SK-N-SH treated with all-trans-retinoic acid at 6 μM for 48 hours (cell line): Measurements from ENCODE around the gene EFNB2.

Experiments used
- ATAC-seq: fragments of 200-7000 bp; cut with Tn5 transposase; 3 replicates; pipeline ENCODE4 v1.9.1; 2020; ENCODE audit warnings: mild to moderate bottlenecking, moderate library complexity
- ARNTL ChIP-seq: fragments of 450-650 bp; formaldehyde crosslinking; IDR thresholded peaks from 2 replicates; pipeline ENCODE4 v1.5.0; 2020; ENCODE audit warnings: low read depth, mild to moderate bottlenecking, moderate library complexity, borderline replicate concordance
- BACH2 ChIP-seq: fragments of 250-450 bp; sonication (Bioruptor Pico); IDR thresholded peaks from 2 replicates; pipeline ENCODE4 v1.9.0; 2021; ENCODE audit warnings: mild to moderate bottlenecking, borderline replicate concordance
- CSDC2 ChIP-seq: fragments of 250-450 bp; sonication (Bioruptor Pico); IDR thresholded peaks from 2 replicates; pipeline ENCODE4 v1.5.0; 2020; ENCODE audit warnings: mild to moderate bottlenecking, moderate library complexity
- CSRNP3 ChIP-seq: fragments of 250-450 bp; sonication (Bioruptor Pico); IDR thresholded peaks from 2 replicates; pipeline ENCODE4 v1.5.1; 2021; ENCODE audit warnings: mild to moderate bottlenecking, moderate library complexity
- ESRRG ChIP-seq: fragments of 250-450 bp; sonication (Bioruptor Pico); IDR thresholded peaks from 2 replicates; pipeline ENCODE4 v1.6.1; 2021; ENCODE audit warnings: mild to moderate bottlenecking
- GLIS3 ChIP-seq: fragments of 250-450 bp; sonication (Bioruptor Pico); IDR thresholded peaks from 2 replicates; pipeline ENCODE4 v1.5.0; 2020; ENCODE audit warnings: mild to moderate bottlenecking, moderate library complexity
- ISL1 ChIP-seq: fragments of 250-450 bp; sonication (Bioruptor Pico); IDR thresholded peaks from 2 replicates; pipeline ENCODE4 v2.1.2; 2022; ENCODE audit warnings: mild to moderate bottlenecking, moderate library complexity
- OSR1 ChIP-seq: fragments of 250-450 bp; sonication (Bioruptor Pico); IDR thresholded peaks from 2 replicates; pipeline ENCODE4 v1.8.0; 2022; ENCODE audit warnings: moderate library complexity, mild to moderate bottlenecking, inconsistent platforms
- PATZ1 ChIP-seq: fragments of 250-450 bp; sonication (Bioruptor Pico); IDR thresholded peaks from 2 replicates; pipeline ENCODE4 v1.8.0; 2020; ENCODE audit warnings: mild to moderate bottlenecking, moderate library complexity, borderline replicate concordance
- PPARA ChIP-seq: fragments of 250-450 bp; sonication (Bioruptor Pico); IDR thresholded peaks from 2 replicates; pipeline ENCODE4 v1.5.0; 2020; ENCODE audit warnings: mild to moderate bottlenecking, borderline replicate concordance
- RARB ChIP-seq: fragments of 250-450 bp; sonication (Bioruptor Pico); IDR thresholded peaks from 2 replicates; pipeline ENCODE4 v1.8.0; 2021; ENCODE audit warnings: mild to moderate bottlenecking, moderate library complexity
- SNAI2 ChIP-seq: fragments of 250-450 bp; sonication (Bioruptor Pico); IDR thresholded peaks from 2 replicates; pipeline ENCODE4 v1.5.0; 2020; ENCODE audit warnings: mild to moderate bottlenecking, moderate library complexity
- TOX ChIP-seq: fragments of 250-450 bp; sonication (Bioruptor Pico); IDR thresholded peaks from 2 replicates; pipeline ENCODE4 v1.8.0; 2021; ENCODE audit warnings: mild to moderate bottlenecking, moderate library complexity, borderline replicate concordance
- TSHZ2 ChIP-seq: fragments of 250-450 bp; sonication (Bioruptor Pico); IDR thresholded peaks from 2 replicates; pipeline ENCODE4 v1.5.0; 2020; ENCODE audit warnings: mild to moderate bottlenecking, moderate library complexity
- ZC3H10 ChIP-seq: fragments of 250-450 bp; sonication (Bioruptor Pico); IDR thresholded peaks from 2 replicates; pipeline ENCODE4 v1.5.1; 2021; ENCODE audit warnings: mild to moderate bottlenecking, moderate library complexity
- ZFP3 ChIP-seq: fragments of 250-450 bp; sonication (Bioruptor Pico); IDR thresholded peaks from 2 replicates; pipeline ENCODE4 v1.5.0; 2020; ENCODE audit warnings: mild to moderate bottlenecking, moderate library complexity
- ZFP30 ChIP-seq: fragments of 450-650 bp; formaldehyde crosslinking; IDR thresholded peaks from 2 replicates; pipeline ENCODE4 v1.5.0; 2022; ENCODE audit warnings: mild to moderate bottlenecking, moderate library complexity
- ZNF565 ChIP-seq: fragments of 450-650 bp; formaldehyde crosslinking; conservative IDR thresholded peaks from 2 replicates; pipeline ENCODE4 v1.5.0; 2020; ENCODE audit warnings: low read depth, mild to moderate bottlenecking, moderate library complexity
- ZNF70 ChIP-seq: fragments of 450-650 bp; formaldehyde crosslinking; IDR thresholded peaks from 2 replicates; pipeline ENCODE4 v1.5.0; 2020; ENCODE audit warnings: mild to moderate bottlenecking, moderate library complexity
- ZNF8 ChIP-seq: fragments of 450-650 bp; formaldehyde crosslinking; IDR thresholded peaks from 2 replicates; pipeline ENCODE4 v1.5.0; 2020; ENCODE audit warnings: mild to moderate bottlenecking, moderate library complexity
- TF ChIP-seq, protein P1 (sequence below): fragments of 250-450 bp; sonication (Bioruptor Pico); IDR thresholded peaks from 2 replicates; pipeline ENCODE4 v1.5.1; 2020; ENCODE audit warnings: low read depth, mild to moderate bottlenecking, moderate library complexity
- TF ChIP-seq, protein P2 (sequence below): fragments of 250-450 bp; sonication (Bioruptor Pico); IDR thresholded peaks from 2 replicates; pipeline ENCODE4 v1.8.0; 2021; ENCODE audit warnings: low read depth, mild to moderate bottlenecking, moderate library complexity, borderline replicate concordance

Gene EFNB2

DNA sequence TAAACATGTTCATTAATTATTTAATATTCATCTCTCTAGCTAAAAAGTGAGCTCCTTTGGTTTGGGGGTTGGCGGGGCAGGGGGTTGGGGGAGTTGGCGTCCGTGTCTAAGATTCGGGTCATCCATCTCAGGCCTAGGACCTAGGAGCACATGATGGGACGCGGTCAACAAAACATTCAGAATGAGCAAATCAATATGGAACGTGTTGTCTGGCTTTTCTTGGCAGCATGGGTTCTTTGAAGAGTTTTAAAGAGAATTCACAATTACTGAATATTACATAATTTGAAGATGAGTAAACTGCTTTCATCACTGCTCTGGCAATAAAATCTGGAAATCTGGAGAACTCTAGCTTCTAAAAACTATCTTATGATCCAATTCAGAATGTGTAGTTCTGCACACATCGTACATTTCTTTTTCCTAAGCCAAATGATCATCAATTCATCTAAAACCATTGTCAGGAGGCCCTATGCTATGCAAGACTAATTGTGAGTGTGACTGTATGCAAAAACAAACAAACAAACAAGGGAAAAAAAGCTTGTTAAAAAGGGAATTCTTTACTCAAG, 37.9 kb upstream of the EFNB2 start:
- no peak for ATAC-seq
- no peak for TF ChIP-seq ISL1 (CRISPR knock-in tag)
- no peak for TF ChIP-seq CSDC2 (CRISPR knock-in tag)
- TF ChIP-seq, protein P1, sequence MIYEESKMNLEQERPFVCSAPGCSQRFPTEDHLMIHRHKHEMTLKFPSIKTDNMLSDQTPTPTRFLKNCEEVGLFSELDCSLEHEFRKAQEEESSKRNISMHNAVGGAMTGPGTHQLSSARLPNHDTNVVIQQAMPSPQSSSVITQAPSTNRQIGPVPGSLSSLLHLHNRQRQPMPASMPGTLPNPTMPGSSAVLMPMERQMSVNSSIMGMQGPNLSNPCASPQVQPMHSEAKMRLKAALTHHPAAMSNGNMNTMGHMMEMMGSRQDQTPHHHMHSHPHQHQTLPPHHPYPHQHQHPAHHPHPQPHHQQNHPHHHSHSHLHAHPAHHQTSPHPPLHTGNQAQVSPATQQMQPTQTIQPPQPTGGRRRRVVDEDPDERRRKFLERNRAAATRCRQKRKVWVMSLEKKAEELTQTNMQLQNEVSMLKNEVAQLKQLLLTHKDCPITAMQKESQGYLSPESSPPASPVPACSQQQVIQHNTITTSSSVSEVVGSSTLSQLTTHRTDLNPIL: no peak
- TF ChIP-seq ARNTL (CRISPR knock-in tag): no peak
- no peak for TF ChIP-seq BACH2 (CRISPR knock-in tag)
- TF ChIP-seq PATZ1 (CRISPR knock-in tag): no peak
- no peak for TF ChIP-seq ZFP3 (CRISPR knock-in tag)
- no peak for TF ChIP-seq ZNF8
- TF ChIP-seq CSRNP3 (CRISPR knock-in tag): no peak
- TF ChIP-seq SNAI2 (CRISPR knock-in tag): no peak
- TF ChIP-seq, protein P2, sequence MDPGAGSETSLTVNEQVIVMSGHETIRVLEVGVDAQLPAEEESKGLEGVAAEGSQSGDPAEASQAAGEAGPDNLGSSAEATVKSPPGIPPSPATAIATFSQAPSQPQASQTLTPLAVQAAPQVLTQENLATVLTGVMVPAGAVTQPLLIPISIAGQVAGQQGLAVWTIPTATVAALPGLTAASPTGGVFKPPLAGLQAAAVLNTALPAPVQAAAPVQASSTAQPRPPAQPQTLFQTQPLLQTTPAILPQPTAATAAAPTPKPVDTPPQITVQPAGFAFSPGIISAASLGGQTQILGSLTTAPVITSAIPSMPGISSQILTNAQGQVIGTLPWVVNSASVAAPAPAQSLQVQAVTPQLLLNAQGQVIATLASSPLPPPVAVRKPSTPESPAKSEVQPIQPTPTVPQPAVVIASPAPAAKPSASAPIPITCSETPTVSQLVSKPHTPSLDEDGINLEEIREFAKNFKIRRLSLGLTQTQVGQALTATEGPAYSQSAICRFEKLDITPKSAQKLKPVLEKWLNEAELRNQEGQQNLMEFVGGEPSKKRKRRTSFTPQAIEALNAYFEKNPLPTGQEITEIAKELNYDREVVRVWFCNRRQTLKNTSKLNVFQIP: no peak
- TF ChIP-seq TOX (CRISPR knock-in tag): no peak
- TF ChIP-seq PPARA (CRISPR knock-in tag): no peak
- no peak for TF ChIP-seq ZNF565 (CRISPR knock-in tag)
- no peak for TF ChIP-seq ZFP30 (CRISPR knock-in tag)
- TF ChIP-seq ZC3H10 (CRISPR knock-in tag): no peak
- no peak for TF ChIP-seq ZNF70 (CRISPR knock-in tag)
- TF ChIP-seq GLIS3 (CRISPR knock-in tag): no peak

DNA sequence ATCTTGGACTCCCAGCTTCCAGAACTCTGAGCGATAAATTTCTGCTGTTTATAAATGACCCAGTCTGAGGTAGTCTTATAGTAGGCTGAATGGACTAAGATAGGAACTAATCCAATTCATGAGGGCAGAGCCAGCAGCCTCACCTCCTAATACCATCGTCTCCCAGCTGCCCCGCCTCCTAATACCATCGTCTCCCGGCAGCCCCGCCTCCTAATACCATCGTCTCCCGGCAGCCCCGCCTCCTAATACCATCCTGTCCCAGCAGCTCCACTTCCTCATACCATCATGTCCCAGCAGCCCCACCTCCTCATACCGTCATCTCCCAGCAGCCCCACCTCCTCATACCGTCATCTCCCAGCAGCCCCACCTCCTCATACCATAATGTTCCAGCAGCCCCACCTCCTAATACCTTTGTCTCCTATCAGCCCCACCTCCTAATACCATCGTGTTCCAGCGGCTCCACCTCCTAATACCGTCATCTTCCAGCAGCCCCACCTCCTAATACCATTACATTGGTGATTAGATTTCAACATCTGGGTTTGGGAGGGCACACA, 34.9 kb upstream of the EFNB2 start:
- TF ChIP-seq CSDC2 (CRISPR knock-in tag) (no peak), ESRRG (CRISPR knock-in tag) (no peak), ZFP3 (CRISPR knock-in tag) (no peak)
- ATAC-seq: no peak

GRCh38 chr13:106569233-106570095, 34.0 kb upstream of the EFNB2 start:
- ATAC-seq: no peak
- no peak for TF ChIP-seq TSHZ2 (CRISPR knock-in tag)
- no peak for TF ChIP-seq GLIS3 (CRISPR knock-in tag)
- no peak for TF ChIP-seq ISL1 (CRISPR knock-in tag)
- no peak for TF ChIP-seq ZNF70 (CRISPR knock-in tag)
- TF ChIP-seq CSRNP3 (CRISPR knock-in tag): no peak
- TF ChIP-seq PATZ1 (CRISPR knock-in tag): no peak
- TF ChIP-seq, protein P2: no peak
- TF ChIP-seq BACH2 (CRISPR knock-in tag): no peak
- no peak for TF ChIP-seq RARB (CRISPR knock-in tag)
- TF ChIP-seq OSR1: no peak
- no peak for TF ChIP-seq ZFP3 (CRISPR knock-in tag)
